DMS114 treated with DMSO at 0.1 percent for 48 hours (cell line): ENCODE measurements around the gene KIF5C.
A peak's percentile ranks its signal among the peaks of the same experiment; 100 is the strongest.
"Not testable (repeated sequence)": the region's sequence is repeated elsewhere in the genome, so short reads cannot be mapped to it uniquely, and the experiment has no call there.

Experiments
- DNase-seq: peaks from one replicate; lab custom pipeline; 2025; ENCODE audit not compliant: unreplicated experiment; lab: John Stamatoyannopoulos, UW

Gene KIF5C

DNA sequence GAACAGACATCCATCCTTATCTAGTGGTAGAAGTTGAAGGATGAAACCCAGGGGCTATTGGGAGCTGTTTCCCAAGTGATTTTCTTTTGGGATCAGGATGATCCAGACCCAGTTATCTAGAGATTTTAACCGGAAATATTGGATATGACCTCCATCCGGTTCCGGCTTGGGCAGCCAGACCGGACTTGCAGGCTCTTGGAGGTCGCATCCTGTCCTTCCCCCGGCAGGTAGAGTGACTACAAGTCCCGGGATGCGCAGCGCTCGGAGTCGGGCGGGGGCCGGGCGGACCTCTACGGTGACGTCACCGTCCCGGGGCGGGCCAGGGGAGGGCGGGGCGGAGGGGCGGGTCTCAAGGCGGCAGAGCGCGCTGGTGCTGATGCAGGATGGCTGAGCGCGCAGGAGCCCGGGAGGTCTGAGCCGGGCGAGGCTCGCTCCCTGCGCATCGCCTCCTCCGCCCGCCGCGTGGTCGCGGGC lies at the start of gene KIF5C:
KIF5C (plus strand) TSS at position 360 of the 474 bp plus-strand sequence. CDS start 391 bp downstream, outside the sequence.
- peak; percentile 42 for DNase-seq

DNA sequence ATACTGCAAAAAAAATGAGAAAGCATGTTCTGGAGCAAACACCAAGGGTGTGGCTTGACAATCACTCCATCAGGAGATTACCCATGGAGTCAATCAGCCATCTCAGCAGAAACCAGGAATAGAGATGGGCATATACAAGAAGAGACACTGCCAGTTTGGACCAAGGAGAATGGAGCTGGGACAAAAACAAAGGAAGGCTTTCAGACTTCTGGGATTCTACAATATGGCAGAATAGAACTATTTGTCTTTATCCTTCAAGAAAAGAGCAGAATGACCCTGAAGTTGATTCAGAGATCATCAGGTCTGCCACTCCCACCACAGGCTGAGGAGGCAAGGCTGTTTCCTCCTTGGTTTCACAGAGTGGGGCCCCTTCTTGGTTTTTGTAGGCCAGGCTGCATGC lies 48.2 kb upstream of the KIF5C start:
- no peak for DNase-seq

DNA sequence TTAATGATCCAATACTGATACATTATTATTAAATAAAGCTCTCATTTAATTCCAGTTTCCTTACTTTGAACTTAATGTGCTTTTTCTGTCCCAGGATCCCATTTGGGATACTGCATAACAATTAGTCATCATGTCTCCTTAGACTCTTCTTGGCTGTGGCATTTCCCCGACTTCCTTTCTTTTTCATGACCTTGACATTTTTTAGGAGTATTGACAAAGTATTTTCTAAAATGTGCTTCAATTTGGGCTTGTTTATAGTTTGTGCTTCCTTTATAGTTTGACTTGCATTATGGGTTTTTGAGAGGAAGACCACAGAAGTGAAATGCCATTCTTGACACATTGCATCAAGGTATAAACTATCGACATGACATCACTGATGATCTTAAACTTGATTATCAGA lies 46.1 kb upstream of the KIF5C start:
- DNase-seq: no peak

GRCh38 chr2:148829618-148830017 lies 45.4 kb upstream of the KIF5C start:
- DNase-seq: no peak

- no peak for DNase-seq
These were observed 42.4 kb upstream of the KIF5C start for GRCh38 chr2:148832637-148833036.

GRCh38 chr2:148842050-148842449 lies 33.0 kb upstream of the KIF5C start:
- DNase-seq: no peak

DNA sequence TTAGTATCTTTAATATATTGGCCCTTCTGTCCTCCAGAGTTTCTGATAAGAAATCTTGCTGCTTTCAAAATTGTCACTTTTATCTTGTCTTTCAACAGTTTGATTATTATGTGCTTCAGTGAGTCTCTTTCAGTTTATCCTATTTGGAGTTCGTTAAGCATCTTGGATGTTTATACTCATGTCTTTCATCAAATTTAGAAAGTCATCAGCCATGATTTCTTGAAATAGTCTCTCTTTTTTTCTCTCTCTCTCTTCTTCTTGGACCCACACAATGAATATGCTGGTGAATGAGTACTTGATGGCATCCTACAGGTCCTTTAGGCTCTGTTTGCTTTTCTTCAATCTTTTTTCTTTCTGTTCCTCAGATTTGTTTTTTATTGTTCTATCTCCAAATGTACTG lies 26.9 kb upstream of the KIF5C start:
- no peak for DNase-seq

- no peak for DNase-seq
These were observed 21.6 kb upstream of the KIF5C start for GRCh38 chr2:148853458-148853857.

- no peak for DNase-seq
These were observed 15.0 kb upstream of the KIF5C start for GRCh38 chr2:148860037-148860436.

GRCh38 chr2:148861367-148861766 lies 13.7 kb upstream of the KIF5C start:
- no peak for DNase-seq

DNA sequence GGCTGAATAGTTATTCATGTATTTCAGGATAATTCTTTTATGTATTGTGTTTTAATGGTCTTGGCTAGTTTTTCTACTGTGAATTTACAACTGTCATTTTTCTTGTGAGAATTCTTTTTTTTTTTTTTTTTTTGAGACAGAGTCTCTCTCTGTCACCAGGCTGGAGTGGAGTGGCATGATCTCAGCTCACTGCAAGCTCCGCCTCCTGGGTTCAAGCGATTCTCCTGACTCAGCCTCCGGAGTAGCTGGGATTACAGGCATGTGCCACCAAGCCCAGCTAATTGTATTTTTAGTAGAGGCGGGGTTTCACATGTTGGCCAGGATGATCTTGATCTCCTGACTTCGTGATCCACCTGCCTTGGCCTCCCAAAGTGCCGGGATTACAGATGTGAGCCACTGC lies 12.5 kb upstream of the KIF5C start:
- DNase-seq: not testable (repeated sequence)

- DNase-seq: no peak
These were observed 9.5 kb upstream of the KIF5C start for GRCh38 chr2:148865512-148865911.

- DNase-seq: no peak
These were observed 8.9 kb upstream of the KIF5C start for GRCh38 chr2:148866091-148866490.

GRCh38 chr2:148867079-148867769 lies 7.8 kb upstream of the KIF5C start:
- DNase-seq: no peak

DNA sequence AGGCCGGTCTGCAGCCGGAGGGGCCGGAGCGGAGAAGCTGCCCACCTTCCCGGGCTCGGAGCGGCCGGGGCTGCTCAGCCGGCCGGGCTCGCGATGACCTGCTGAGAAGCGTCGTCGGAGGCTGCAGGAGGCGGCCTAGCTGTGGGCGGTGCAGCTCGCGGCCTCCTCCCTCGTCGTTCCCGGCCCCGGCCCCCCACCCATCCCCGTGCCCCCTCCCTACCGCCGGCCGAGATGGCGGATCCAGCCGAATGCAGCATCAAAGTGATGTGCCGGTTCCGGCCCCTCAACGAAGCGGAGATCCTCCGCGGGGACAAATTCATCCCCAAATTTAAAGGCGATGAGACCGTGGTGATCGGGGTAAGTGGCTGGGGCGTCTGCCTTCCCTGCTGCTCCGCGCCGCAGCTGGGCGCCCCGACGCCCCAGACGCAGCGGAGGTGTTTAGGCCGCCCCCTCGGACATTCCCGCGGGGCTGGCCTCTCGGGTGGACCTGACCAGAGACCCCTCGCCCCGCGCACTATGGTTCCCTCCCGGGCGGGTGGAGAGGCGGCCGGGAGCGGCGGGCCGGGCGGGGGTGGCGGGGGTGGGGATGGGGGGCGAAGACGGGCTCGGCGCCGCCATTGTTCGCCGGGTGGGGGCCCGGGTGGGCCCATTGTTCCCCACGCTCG lies 492 bp downstream of the KIF5C start:
- DNase-seq: no peak

DNA sequence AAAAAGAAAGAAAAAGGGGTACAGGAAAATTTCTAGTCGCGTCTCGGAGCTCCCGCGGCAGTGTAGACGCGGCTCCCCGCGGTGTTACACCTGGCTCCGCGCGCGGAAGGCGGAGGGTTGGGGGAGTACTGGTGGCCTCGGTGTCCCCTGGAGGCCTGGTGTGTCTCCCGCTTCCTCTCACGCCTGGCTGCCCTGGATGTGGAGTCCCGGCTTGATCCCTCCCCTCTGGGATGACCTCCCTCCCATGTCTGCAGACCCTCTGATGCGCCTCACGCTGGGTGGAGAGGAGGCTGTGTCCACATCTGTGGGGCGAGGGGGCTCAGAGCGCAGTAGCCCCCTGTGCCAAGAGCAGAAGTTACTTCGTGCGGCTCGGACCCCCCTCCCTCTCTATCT lies 1.2 kb downstream of the KIF5C start:
- DNase-seq: no peak

DNA sequence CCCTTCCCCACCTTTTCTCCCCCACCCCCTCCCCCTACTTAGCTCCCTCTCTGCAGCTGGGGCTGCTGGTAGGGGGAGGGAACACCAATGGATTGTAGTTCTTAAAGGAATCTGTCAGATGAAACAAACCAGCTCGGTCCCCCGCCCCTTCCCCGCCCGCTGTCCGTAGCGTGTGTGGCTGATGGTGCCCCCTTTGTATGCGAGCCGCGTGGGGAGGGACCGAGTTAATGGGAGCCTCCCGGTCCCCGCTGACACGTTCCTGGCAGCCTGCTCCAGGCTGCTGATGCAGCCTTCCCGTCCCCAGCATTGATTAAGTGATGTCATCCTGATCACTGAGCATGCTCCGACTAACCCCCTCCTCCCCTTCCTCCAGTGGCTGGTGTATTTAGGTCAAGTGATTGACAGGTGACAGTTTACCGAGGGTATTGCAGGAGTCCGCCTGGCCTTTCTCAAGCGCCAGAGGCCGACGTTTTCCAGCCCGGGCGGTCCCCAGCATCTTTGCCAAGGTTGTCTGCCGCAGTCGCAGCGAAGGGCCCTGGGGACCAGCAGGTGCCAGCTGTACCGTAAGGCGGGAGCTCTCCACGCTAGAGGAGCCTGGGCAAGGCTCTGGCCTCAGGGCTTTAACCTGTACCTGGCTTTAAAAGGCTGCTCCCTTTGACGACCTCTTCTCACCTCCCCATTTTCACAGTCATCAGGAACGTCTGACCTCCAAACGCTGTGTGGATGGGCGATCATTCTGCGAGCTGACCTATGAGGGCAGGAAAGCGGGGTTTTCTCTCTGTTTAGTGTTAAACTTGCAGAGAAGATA lies 1.8 kb downstream of the KIF5C start:
- DNase-seq: no peak

GRCh38 chr2:148877403-148877740 lies 2.3 kb downstream of the KIF5C start:
- DNase-seq: no peak

- DNase-seq: no peak
These were observed 5.6 kb downstream of the KIF5C start for GRCh38 chr2:148880636-148881035.

GRCh38 chr2:148882051-148882450 lies 7.0 kb downstream of the KIF5C start:
- DNase-seq: no peak

GRCh38 chr2:148885209-148885608 lies 10.2 kb downstream of the KIF5C start:
- no peak for DNase-seq

DNA sequence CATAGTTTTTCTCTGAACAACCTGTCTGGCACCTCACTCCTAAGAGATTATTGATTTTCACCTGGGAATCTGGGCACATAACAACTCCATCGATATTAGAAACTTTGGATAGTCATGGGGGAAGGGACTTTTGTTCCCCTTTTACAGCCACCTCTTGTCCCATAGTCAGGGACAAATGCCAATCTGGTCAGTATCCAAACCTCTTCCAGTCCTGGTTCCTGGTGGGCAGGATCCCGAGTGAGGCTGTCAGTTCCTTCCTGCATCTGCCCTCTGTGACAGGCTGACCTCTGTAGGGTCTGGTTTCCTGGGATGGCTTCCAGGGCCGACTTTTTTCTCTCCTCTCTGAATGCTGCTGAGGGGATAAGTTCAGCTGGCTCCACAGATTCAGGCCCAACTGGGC lies 11.0 kb downstream of the KIF5C start:
- no peak for DNase-seq
